ENCODE measurements around the gene POC1A.
"Not testable (repeated sequence)": the region's sequence is repeated elsewhere in the genome, so short reads cannot be mapped to it uniquely, and the experiment has no call there.

POC1A gene

GRCh38 chr3:52041118-52041731, 113.0 kb downstream of the POC1A start:
- DNase-seq: no peak

GRCh38 chr3:52040600-52040999, 113.6 kb downstream of the POC1A start:
- no peak for DNase-seq

GRCh38 chr3:52039846-52040245, 114.4 kb downstream of the POC1A start:
- DNase-seq: no peak

DNA sequence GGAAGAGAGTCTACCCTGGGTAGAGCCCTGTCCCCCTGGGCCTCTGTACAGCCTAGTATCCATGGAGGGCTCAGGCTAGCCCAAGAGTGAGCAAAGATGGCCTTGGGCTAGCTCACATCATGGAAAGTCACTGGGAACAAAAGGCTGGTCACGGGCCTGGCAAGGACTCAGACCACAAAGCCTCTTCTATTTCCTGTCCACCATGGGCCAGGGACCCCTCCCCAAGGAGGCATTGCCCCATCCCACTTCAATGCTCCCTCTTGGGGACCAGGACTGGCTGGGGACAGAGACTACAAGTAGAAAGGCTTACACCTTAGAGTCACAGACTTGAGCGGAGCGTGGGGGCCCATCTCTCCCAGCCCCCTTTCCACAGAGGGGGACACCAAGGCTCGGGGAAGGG, 114.8 kb downstream of the POC1A start:
- DNase-seq: no peak

DNA sequence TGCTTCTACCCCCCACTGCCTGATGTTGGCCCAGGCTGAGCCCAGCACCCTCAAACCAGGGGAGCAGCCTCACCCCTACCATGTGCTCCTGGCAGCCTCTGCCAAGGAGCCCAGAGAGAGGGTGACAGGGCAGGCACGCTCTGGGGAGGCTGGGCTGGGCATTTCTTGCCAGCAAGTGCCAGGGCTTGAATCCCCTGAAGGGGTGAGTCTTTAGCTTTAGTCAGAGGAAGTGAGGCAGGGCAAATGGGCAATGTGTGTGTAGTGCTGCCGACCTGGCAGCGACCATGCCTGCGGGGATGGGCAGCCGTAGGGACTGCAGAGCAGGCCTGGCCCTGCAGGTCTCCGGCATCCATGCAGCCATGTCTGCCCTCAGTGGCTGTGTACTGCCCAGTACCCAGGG, 116.0 kb downstream of the POC1A start:
- no peak for DNase-seq

DNA sequence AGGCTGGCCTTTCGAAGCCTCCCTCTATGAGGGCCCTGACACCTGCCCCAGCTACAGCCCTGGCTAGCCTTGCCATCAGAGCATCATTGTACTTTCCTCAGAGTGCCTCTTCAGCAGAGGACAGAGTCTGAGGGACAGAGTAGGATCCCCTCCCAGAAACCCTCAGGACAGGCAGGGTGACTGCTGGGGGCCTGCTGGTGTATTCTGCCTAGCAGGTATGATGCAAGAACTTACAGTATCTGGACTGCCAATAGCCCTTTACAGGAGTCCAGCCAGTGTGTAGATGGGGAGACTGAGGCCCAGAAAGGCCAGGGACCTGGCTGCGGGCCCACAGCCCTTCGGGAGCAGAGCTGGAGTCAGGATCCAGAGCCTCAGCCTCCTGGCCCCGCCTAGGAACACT, 116.9 kb downstream of the POC1A start:
- no peak for DNase-seq

DNA sequence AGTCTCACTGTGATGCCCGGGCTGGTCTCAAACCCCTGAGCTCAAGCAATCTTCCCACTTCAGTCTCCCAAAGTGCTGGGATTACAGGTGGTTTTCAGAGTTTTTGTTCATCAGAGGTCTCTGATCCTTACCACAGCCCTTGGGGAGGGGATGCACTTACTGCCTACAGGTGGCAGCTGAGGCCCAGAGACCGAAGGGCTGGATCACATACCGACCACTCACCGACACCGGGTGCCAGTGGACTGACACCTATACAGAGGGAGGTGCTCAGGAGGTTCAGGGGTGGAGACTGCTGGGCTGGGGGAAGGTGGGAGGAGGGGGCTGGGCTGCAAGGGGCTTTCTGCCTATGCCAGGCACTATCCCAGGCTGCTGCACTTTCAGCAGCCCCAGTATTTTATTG, 117.4 kb downstream of the POC1A start:
- no peak for DNase-seq

- no peak for DNase-seq
Observed at GRCh38 chr3:52036222-52036694, 118.0 kb downstream of the POC1A start.

- no peak for DNase-seq
Observed at GRCh38 chr3:52034651-52035050, 119.6 kb downstream of the POC1A start.

GRCh38 chr3:52034212-52034611, 120.0 kb downstream of the POC1A start:
- no peak for DNase-seq

DNA sequence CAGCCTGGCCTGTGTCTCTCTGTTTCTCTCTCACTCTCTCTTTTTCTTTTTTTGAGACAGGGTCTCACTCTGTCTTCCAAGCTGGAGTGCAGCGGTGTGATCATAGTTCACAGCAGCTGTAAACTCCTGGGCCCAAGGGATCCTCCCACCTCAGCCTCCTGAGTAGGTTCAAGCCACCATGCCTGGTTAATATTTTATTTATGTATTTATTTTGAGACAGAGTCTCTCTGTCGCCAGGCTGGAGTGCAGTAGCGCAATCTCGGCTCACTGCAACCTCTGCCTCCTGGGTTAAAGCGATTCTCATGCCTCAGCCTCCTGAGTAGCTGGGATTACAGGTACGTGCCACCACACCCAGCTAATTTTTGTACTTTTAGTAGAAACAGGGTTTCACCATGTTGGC, 120.5 kb downstream of the POC1A start:
- DNase-seq: not testable (repeated sequence)

- no peak for DNase-seq
Observed at GRCh38 chr3:52032702-52033408, 121.4 kb downstream of the POC1A start.

GRCh38 chr3:52031896-52032295, 122.3 kb downstream of the POC1A start:
- DNase-seq: no peak

- DNase-seq: no peak
Observed at GRCh38 chr3:52030714-52031310, 123.4 kb downstream of the POC1A start.

DNA sequence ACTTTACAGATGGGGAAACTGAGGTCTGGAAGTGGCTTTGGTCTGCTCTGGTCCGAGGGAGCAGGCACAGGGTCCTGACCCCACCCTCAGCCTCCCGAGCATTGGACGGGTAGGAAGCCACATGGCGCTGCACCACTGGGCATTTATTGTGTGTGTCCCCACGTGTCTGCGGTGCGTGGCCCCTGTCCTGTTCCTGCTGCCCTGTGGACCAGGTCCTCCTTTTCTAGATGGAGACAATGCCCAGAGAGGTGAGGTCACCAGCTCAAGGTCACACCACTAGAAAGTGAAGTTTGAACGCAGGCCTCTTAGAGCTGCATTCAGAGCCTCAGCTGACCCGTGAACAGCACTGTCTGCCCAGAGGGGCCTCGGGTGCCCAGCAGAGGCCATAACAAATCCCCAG, 124.7 kb downstream of the POC1A start:
- DNase-seq: no peak

DNA sequence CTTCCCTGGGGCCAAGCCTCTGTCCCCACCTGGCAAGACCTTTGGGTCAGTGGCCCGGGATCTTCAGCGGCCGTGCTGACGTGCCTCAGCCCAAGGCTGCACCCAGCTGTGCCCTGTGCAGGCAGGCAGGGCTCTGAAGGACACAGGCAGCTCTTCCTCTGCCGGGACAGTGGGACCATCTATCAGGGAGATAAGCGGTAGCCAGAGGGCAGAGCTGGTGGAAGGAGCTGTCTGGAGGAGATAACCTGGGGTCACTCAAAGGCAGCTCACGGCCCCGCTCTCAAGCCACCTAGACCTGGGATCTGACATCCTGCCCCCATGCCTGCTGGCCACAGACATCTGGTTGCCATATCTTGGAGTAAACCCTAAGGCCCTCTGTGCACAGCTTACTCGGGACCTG, 125.2 kb downstream of the POC1A start:
- DNase-seq: no peak

- no peak for DNase-seq
Observed at GRCh38 chr3:52028572-52028971, 125.7 kb downstream of the POC1A start.

GRCh38 chr3:52026041-52026440, 128.2 kb downstream of the POC1A start:
- no peak for DNase-seq

DNA sequence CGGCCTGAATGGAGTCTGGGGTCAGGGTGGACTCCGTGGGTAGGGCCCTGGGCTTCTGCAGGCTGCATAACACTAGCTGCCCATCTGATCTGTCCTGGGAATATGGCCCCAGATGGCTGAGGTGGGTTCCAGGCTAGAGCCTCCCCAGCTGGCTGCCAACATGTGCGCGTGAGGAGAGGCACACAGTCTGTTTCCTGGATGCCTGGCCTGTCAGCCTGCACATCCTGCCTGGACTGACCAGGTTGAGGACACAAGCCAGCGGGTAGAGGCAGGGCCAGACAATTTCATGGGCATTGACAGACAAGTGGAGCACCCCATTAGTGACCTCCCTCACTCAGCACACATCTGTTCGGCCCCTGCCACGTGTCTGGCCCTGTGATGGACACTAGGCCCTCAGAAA, 128.8 kb downstream of the POC1A start:
- DNase-seq: no peak
